CD4-positive, alpha-beta T cell treated with Interleukin-4 for 1 hour (primary cell): ENCODE data around the gene DNAH2.

Experiments used
- DNase-seq, 2 donors: peaks; one replicate each; pipeline ENCODE4 v3.0.0-alpha.2; 2020 to 2022

Gene DNAH2

GRCh38 chr17:7823581-7824001 lies 106.0 kb downstream of the DNAH2 start:
- DNase-seq = no peak

DNA sequence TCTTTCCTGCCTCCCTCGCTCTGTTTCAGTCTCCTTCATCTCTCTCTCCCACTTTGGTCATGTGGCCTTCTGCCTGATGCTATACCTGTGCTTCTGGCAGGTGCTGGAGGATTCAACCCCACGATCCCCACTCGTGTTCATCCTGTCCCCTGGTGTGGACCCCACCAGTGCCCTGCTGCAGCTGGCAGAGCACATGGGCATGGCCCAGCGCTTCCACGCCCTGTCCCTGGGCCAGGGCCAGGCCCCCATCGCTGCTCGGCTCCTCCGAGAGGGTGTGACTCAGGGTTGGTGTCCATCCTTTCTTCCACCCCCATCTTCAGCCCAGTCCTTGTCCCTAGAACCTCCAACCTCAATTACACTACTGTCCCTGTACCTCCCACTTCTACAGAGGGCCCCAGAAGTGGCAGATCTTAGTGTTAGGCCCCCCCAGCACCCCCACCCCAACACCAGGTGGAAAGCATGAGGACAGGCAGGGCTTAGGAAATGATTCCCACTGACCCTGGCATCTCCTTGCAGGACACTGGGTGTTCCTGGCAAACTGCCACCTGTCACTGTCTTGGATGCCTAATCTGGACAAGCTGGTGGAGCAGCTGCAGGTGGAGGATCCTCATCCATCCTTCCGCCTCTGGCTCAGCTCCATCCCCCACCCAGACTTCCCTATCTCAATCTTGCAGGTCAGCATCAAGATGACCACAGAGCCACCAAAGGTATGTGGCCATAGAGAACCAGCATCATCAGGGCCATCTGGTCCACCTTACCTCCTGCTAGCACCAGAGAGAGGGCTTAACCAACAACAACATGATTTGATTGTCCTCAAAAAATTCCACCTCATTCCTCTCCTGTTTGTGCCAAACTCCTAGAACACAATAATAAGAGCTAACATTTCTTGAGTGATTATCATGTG lies 106.7 kb downstream of the DNAH2 start:
- no peak for DNase-seq

GRCh38 chr17:7825206-7825990 lies 107.9 kb downstream of the DNAH2 start:
- no peak for DNase-seq

GRCh38 chr17:7830616-7831015 lies 113.1 kb downstream of the DNAH2 start:
- DNase-seq = no peak

DNA sequence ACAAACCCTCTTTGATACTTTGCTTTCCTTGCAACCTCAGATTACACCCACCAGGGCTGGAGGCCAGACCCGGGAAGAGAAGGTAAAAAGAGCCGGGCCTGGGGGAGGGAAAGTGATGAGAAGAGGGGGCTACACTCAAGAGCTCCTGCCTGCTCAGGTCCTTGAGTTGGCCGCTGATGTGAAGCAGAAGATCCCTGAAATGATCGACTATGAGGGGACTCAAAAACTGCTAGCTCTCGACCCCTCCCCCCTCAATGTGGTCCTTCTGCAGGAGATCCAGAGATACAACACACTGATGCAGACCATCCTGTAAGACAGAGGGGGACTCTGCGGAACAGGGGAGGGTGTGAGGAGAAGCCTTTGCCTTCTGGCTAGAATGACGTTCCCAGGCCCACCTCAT lies 113.7 kb downstream of the DNAH2 start:
- no peak for DNase-seq

DNA sequence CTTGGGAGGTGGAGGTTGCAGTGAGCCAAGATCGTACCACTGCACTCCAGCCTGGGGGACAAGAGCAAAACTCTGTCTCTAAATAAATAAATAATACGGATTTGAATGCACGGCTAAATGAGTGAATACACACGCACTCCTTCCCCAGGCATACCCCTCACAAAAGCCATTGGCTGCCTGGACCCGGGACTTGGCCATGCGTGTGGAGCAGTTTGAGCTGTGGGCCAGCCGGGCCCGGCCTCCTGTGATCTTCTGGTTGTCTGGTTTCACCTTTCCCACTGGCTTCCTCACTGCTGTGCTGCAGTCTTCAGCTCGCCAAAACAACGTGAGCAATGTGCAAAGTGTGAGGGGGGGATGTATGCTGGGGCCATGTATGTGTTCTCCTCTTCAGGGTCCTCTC lies 114.9 kb downstream of the DNAH2 start:
- DNase-seq = no peak

DNA sequence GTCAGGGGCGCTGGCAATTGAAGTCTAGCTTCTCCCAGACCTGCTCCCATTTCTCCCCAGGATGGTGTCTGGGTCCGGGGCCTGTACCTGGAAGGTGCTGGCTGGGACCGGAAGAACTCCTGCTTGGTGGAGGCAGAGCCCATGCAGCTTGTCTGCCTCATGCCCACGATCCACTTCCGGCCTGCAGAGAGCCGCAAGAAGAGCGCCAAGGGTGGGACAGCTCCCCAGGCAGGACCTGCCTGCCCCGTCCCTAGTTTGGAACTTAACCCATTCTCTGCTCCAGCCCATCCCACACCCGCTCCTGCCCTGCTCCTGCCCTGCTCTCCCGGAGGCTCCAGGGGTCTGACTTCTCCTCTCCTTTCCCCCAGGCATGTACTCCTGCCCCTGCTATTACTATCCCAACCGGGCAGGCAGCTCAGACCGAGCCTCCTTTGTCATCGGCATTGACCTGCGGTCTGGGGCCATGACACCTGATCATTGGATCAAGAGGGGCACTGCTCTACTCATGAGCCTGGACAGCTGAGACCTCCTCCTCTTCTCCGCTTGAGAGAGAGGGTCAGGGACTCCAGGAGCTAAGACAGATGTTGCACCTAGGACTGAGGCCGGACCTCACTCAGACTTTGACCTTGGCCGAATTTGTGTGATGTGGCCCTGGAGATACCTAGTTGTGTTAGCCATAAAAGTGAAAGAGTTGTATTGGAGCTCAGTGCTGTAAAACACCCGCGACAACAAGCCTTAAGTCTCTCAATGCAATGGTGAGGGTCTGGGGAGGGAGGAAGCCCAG lies 115.7 kb downstream of the DNAH2 start:
- DNase-seq = no peak

- peak; percentile 91 to 92 for DNase-seq
These were observed 116.4 kb downstream of the DNAH2 start, which contains the start of gene KDM6B for GRCh38 chr17:7833795-7834541. TSS of gene KDM6B (plus strand) at chr17:7834217. CDS start at chr17:7845555, 11,338 bp downstream.

DNA sequence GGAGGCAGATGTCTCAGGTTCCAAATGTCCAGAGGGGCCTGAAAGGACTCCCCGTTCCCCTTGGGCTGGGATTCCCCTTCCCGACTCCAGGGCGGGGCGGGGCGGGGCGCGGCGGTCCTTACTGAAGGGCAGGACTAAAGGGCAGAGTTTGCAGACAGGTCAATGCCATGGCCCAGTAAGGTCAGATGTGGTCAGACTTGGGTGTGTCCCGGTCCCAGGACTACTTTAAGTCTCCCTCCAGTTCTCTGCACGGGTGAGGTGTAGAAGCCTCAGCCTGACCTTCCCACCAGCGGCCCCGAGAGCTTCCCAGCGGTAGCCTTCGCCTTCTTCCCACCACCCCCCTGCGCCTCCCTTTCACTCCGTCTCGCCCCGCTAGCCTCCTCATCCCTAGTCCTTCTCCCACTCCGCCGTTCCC lies 117.0 kb downstream of the DNAH2 start:
- DNase-seq = peak; percentile 81 to 84

DNA sequence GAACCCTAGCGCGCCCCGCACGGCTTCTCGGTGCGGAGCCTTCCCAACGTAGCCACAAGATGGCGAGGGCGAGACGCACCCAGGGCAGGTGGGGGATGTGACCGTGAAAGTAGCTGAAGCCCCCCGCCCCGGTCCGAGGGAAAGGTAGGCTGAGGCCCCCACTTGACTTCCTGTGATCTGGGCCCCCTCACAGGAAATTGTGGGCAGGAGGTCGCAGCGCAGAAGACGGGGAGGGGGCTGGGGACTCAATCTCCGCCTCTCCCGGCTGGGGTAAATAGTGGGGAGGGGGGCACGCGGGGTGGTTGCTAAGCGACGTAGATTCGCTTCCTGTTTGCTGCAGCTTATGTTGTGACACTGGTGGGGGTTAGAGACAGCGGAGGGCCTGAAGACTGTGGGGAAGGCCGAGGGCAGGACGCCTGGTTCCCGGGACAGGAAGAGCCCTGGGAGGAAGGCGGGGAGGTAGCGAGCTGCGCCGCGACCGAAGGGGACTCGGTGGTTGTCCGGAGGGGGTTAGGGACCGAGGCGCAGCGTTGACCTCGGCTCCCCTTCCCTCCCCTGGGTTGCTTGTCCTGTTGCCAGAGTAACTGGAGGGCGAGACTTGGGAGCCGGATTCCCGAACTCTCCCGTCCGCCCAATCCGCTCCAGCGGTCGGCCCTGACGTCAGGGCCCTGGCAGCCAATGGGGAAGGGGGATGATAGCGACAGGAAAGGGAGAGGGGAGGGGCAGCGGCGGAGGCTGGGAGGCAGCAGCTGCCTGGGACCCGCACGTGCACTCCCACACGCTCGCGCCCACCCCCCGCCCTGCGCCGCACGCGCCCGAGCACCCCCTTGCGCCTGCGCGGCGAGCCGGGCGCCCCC lies 117.6 kb downstream of the DNAH2 start:
- DNase-seq = peak; percentile 95 to 96

GRCh38 chr17:7835814-7836595 lies 118.5 kb downstream of the DNAH2 start:
- DNase-seq = peak in 1 of 2 donors; percentile 73

GRCh38 chr17:7836596-7837407 lies 119.3 kb downstream of the DNAH2 start:
- DNase-seq = peak; percentile 85 to 87

DNA sequence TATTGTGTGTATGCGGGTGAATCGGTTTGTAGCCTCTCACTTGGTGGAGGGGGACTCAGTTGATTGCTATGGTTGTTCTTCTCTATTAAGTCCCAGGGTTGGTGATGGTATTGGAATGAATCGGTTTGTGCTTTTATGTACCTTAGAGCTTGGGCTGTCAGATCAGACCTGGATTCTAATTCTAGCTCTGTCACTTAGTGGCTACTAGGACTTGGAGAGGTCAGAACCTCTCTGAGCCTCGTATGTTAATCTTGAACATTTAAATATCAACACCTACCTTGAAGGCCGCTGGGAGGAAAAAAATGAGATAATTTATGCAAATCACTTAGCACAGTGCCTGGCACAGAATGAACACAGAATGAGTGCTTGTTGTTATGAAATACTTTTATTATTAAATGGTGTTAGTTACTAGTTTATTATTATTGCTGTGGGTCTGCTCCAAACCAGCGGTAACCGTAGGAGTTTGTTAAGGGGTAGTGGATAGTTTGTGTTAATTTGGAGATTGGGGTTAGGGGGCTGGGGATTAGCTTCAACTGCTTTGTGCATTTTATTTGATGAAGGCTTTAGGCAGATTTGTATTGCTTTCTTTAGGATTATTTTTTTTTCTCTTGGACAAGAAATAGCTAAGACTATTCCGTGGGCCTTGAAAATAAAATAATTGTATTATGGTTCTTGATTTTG lies 120.0 kb downstream of the DNAH2 start:
- DNase-seq = peak in 1 of 2 donors; percentile 38

DNA sequence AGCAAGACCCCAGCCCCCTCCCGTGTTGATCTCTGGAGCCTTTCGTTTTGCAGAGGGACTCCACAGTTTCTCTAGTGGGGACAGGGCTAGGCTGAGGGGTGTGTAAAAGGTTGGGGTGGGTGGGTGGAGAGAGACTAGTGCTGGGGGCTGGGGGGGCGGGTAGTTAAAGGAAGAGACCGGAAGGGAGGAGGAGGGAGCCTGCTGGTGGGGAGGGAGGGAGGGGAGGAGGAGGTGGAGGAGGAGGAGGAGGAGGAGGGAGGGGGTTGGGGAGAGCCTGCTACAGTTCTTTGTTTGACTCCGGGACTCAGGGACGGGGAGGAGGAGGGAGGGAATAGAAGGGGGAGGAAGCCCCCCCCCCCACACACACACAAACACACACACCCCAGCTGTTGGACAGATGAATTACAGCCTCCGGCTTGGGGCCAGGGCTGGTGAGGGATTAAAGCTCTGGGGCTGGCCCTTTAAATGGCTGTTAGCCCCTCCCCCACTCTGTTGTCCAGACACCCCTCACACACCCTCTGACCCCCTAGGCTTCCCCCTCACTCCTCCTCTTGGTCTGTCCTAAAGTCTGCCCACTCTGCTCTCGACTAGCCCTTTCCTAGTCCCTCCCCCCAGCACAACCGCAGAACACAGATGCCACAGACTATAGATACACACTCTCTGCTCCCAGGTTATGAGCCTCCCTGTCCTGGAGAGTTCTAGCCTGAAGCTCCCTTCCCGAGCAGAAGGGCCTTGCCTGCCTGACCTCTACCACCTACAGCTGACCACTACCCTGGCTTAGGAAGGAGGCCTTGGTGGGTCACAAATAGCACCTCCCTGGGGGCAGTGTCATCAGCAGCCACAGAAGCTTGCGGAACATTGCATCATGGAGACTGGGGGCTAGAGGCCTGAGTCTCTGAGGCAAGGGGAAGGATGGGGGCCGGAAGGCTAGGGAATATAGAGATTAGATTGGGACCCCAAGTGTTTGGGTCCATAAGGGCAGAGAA lies 120.8 kb downstream of the DNAH2 start:
- DNase-seq = peak; percentile 45 to 56

- DNase-seq = peak; percentile 21 to 46
These were observed 121.8 kb downstream of the DNAH2 start for GRCh38 chr17:7839190-7839875.

- DNase-seq = peak in 1 of 2 donors; percentile 54
These were observed 122.3 kb downstream of the DNAH2 start for GRCh38 chr17:7839876-7840261.

- no peak for DNase-seq
These were observed 122.9 kb downstream of the DNAH2 start for GRCh38 chr17:7840441-7840840.
